H1 (cell line): ENCODE measurements around the gene DUS4L. TPM values are rescaled to one million over a fixed set of nuclear protein-coding genes. Genes with fewer than 3 reads are reported as not detected.

Experiments used
- CTCF ChIA-PET: fragments of 300-600 bp; sonication (Branson Sonifier 250); formaldehyde crosslinking; loops from one replicate; lab custom pipeline; 2021; ENCODE audit not compliant: partially characterized antibody; lab: Charles Lee
- POLR2A ChIA-PET: fragments of 300-600 bp; sonication (Branson Sonifier 250); formaldehyde crosslinking; loops from one replicate; lab custom pipeline; 2021; ENCODE audit warnings: inconsistent platforms; ENCODE audit not compliant: partially characterized antibody; lab: Charles Lee
- DNase-seq, 2 experiments: peaks; one replicate each; pipeline versions ENCODE4 v3.0.0 to v3.0.0-alpha.2; 2010 to 2022; ENCODE audit warnings: low spot score in 2 of 2, low read depth in 1 of 2, mixed read lengths in 1 of 2
- FAIRE-seq: peaks from 2 replicates; lab custom pipeline; 2011; peaks lifted over from hg19 to GRCh38; lab: Jason Lieb, UNC
- H2AFZ ChIP-seq: 2 replicates; pipeline ENCODE4 v1.8.1; 2012; ENCODE audit warnings: low read length, inconsistent platforms
- H2AK5ac ChIP-seq: 2 replicates; pipeline ENCODE4 v1.6.1; 2013; ENCODE audit warnings: low read depth, low read length
- H2BK120ac ChIP-seq: replicated peaks from 2 replicates; pipeline ENCODE3; 2013; ENCODE audit warnings: low read depth, low read length, inconsistent platforms
- H2BK12ac ChIP-seq: 2 replicates; pipeline ENCODE4 v1.6.1; 2013; ENCODE audit warnings: low read depth, low read length
- H2BK15ac ChIP-seq: 2 replicates; pipeline ENCODE4 v1.6.1; 2013; ENCODE audit warnings: low read length
- H2BK20ac ChIP-seq: 2 replicates; pipeline ENCODE4 v1.6.1; 2013; ENCODE audit warnings: low read length
- H2BK5ac ChIP-seq: 2 replicates; pipeline ENCODE4 v1.6.1; 2013; ENCODE audit warnings: low read depth, low read length
- H3K14ac ChIP-seq: 2 replicates; pipeline ENCODE4 v1.6.1; 2013; ENCODE audit warnings: inconsistent platforms; ENCODE audit not compliant: insufficient read length
- H3K18ac ChIP-seq: 2 replicates; pipeline ENCODE4 v1.6.1; 2013; ENCODE audit warnings: low read length; ENCODE audit errors: extremely low read depth
- H3K23ac ChIP-seq: 2 replicates; pipeline ENCODE4 v1.6.1; 2013; ENCODE audit warnings: inconsistent platforms; ENCODE audit not compliant: insufficient read length
- H3K23me2 ChIP-seq: 2 replicates; pipeline ENCODE4 v1.6.1; 2013; ENCODE audit warnings: low read depth, low read length
- H3K27ac ChIP-seq: 2 replicates; pipeline ENCODE4 v1.6.1; 2011; ENCODE audit warnings: low read depth, low read length, inconsistent platforms
- H3K27me3 ChIP-seq, 4 experiments: replicated peaks in 1 of 4; 1 replicate in 1 of 4; 2 replicates in 3 of 4; pipeline versions ENCODE4 v1.6.1 to v1.8.1; 2011 to 2013; ENCODE audit warnings: low read length in 3 of 4, mild to moderate bottlenecking in 3 of 4, inconsistent platforms in 2 of 4, mixed read lengths in 2 of 4, moderate library complexity in 1 of 4; ENCODE audit not compliant: control insufficient read depth in 3 of 4, insufficient read depth in 3 of 4; ENCODE audit errors: extremely low read depth in 1 of 4
- H3K36me3 ChIP-seq, 4 experiments: 2 replicates each; pipeline versions ENCODE4 v1.6.1 to v1.8.1; 2011 to 2013; ENCODE audit warnings: mild to moderate bottlenecking in 4 of 4, low read length in 3 of 4, moderate library complexity in 2 of 4, control low read depth in 1 of 4, inconsistent platforms in 1 of 4; ENCODE audit not compliant: insufficient read depth in 4 of 4, control insufficient read depth in 2 of 4
- H3K4ac ChIP-seq: replicated peaks from 2 replicates; pipeline ENCODE3; 2013; ENCODE audit warnings: low read length, low read depth, mixed read lengths, inconsistent platforms; ENCODE audit not compliant: insufficient read length
- H3K4me1 ChIP-seq, 4 experiments: replicated peaks in 1 of 4; 1 replicate in 1 of 4; 2 replicates in 3 of 4; pipeline versions ENCODE4 v1.6.1 to v1.8.1; 2011 to 2013; ENCODE audit warnings: low read length in 3 of 4, inconsistent platforms in 2 of 4, mixed read lengths in 1 of 4; ENCODE audit not compliant: insufficient read depth in 4 of 4, control insufficient read depth in 3 of 4
- H3K4me2 ChIP-seq, 2 experiments: 2 replicates each; pipeline versions ENCODE4 v1.6.1 to v1.8.1; 2011 to 2013; ENCODE audit warnings: low read depth in 2 of 2, low read length in 2 of 2, control low read depth in 1 of 2, inconsistent platforms in 1 of 2, mild to moderate bottlenecking in 1 of 2; ENCODE audit not compliant: insufficient read depth in 1 of 2
- H3K4me3 ChIP-seq, 4 experiments: fragments of 200-600, 300-600 bp in 1 of 4; sonication (generic), shearing (Covaris generic), sonication (Bioruptor Twin) in 1 of 4; 2 replicates each; pipeline versions ENCODE4 v1.5.1 to v1.8.1; 2011 to 2016; ENCODE audit warnings: low read length in 4 of 4, low read depth in 3 of 4, control low read depth in 2 of 4, inconsistent platforms in 2 of 4, mild to moderate bottlenecking in 2 of 4, mixed read lengths in 1 of 4, moderate library complexity in 1 of 4; ENCODE audit not compliant: insufficient read depth in 2 of 4; ENCODE audit errors: extremely low read depth in 1 of 4
- H3K56ac ChIP-seq: replicated peaks from 2 replicates; pipeline ENCODE3; 2013; ENCODE audit warnings: low read depth, mild to moderate bottlenecking, mixed read lengths, low read length, inconsistent platforms; ENCODE audit not compliant: insufficient read length
- H3K79me1 ChIP-seq: 2 replicates; pipeline ENCODE4 v1.6.1; 2013; ENCODE audit warnings: low read depth, low read length, control low read depth
- H3K79me2 ChIP-seq, 2 experiments: 2 replicates each; pipeline versions ENCODE4 v1.6.1 to v1.8.1; 2012 to 2013; ENCODE audit warnings: low read length in 2 of 2, mild to moderate bottlenecking in 2 of 2, inconsistent platforms in 1 of 2; ENCODE audit not compliant: insufficient read depth in 2 of 2, control insufficient read depth in 1 of 2
- H3K9ac ChIP-seq, 4 experiments: replicated peaks in 1 of 4; 1 replicate in 1 of 4; 2 replicates in 3 of 4; pipeline versions ENCODE4 v1.6.1 to v1.8.1; 2011 to 2013; ENCODE audit warnings: low read depth in 3 of 4, low read length in 3 of 4, control low read depth in 2 of 4, mild to moderate bottlenecking in 2 of 4, moderate library complexity in 2 of 4, inconsistent platforms in 1 of 4; ENCODE audit errors: extremely low read depth in 1 of 4
- H3K9me3 ChIP-seq, 2 experiments: 2 replicates each; pipeline versions ENCODE4 v1.6.1 to v1.8.1; 2012 to 2013; ENCODE audit warnings: mild to moderate bottlenecking in 2 of 2, moderate library complexity in 2 of 2, control low read depth in 1 of 2, inconsistent platforms in 1 of 2, low read depth in 1 of 2, low read length in 1 of 2, mixed read lengths in 1 of 2; ENCODE audit not compliant: insufficient read depth in 2 of 2
- H4K20me1 ChIP-seq, 2 experiments: replicated peaks in 1 of 2; 2 replicates each; pipeline versions ENCODE3 to v1.8.1; 2011 to 2013; ENCODE audit warnings: inconsistent platforms in 2 of 2, low read length in 2 of 2, mild to moderate bottlenecking in 1 of 2; ENCODE audit not compliant: insufficient read depth in 2 of 2, control insufficient read depth in 1 of 2
- H4K5ac ChIP-seq: 2 replicates; pipeline ENCODE4 v1.6.1; 2013; ENCODE audit warnings: low read length, low read depth, mixed read lengths, inconsistent platforms; ENCODE audit not compliant: insufficient read length
- H4K8ac ChIP-seq: 2 replicates; pipeline ENCODE4 v1.8.0; 2013; ENCODE audit warnings: mild to moderate bottlenecking, moderate library complexity, low read length, inconsistent platforms; ENCODE audit not compliant: insufficient read depth; ENCODE audit errors: extremely low read depth
- H4K91ac ChIP-seq: replicated peaks from 2 replicates; pipeline ENCODE3; 2013; ENCODE audit warnings: low read length, mixed read lengths, inconsistent platforms; ENCODE audit not compliant: insufficient read length
- CHD2 ChIP-seq: IDR thresholded peaks from 2 replicates; pipeline ENCODE4 v1.6.1; 2012; ENCODE audit warnings: low read length, improper control_type of control experiment
- HDAC6 ChIP-seq: IDR thresholded peaks from one replicate; pipeline ENCODE4 v1.7.1; 2012; ENCODE audit warnings: low read depth, mild to moderate bottlenecking, inconsistent platforms, low read length, moderate library complexity
- RAD21 ChIP-seq, 2 experiments: IDR thresholded peaks in 1 of 2; conservative IDR thresholded peaks in 1 of 2; 2 replicates each; pipeline ENCODE4 v1.6.1; 2011; ENCODE audit warnings: low read depth in 2 of 2, low read length in 2 of 2, improper control_type of control experiment in 1 of 2, inconsistent platforms in 1 of 2, mild to moderate bottlenecking in 1 of 2, moderate library complexity in 1 of 2
- SIX5 ChIP-seq: IDR thresholded peaks from 2 replicates; pipeline ENCODE4 v1.6.1; 2011; ENCODE audit warnings: mild to moderate bottlenecking, low read depth, low read length
- SP1 ChIP-seq: IDR thresholded peaks from 2 replicates; pipeline ENCODE4 v1.6.1; 2011; ENCODE audit warnings: low read depth, low read length
- SP4 ChIP-seq: IDR thresholded peaks from 2 replicates; pipeline ENCODE4 v1.6.1; 2012; ENCODE audit warnings: low read length, inconsistent platforms
- TAF7 ChIP-seq: optimal IDR thresholded peaks from 2 replicates; pipeline ENCODE3; 2011; ENCODE audit warnings: low read depth, mild to moderate bottlenecking, inconsistent platforms, low read length, moderate library complexity, borderline replicate concordance
- WGBS, 2 experiments: shearing (Covaris generic) in 1 of 2; methylation state at CpG; one replicate each; pipeline versions ENCODE4 v1.1.6 to v1.1.7; 2013 to 2015; ENCODE audit warnings: low lambda C conversion rate in 2 of 2, mixed read lengths in 2 of 2, inconsistent platforms in 1 of 2, low coverage in 1 of 2, missing lambda C conversion rate in 1 of 2; ENCODE audit not compliant: insufficient replicate concordance in 2 of 2, insufficient coverage in 1 of 2, insufficient read length in 1 of 2; ENCODE audit errors: extremely low coverage in 1 of 2, missing lambda C conversion rate in 1 of 2; 5-methylcytosine and 5-hydroxymethylcytosine counted together
- polyA plus RNA-seq, 7 experiments: library from polyadenylated mRNA; depleted of rRNA in 3 of 7; stranded (reverse) in 5 of 7; unstranded in 2 of 7; fragments of >200 nt in 5 of 7; fragments of 200-250 nt in 2 of 7; gene quantifications; 1 replicate in 5 of 7; 2 replicates in 1 of 7; 4 replicates in 1 of 7; pipeline versions ENCODE4 v1.2.1 to v1.2.3, GENCODE V29; 2011 to 2013; ENCODE audit warnings: missing spikeins in 2 of 7, mixed read lengths in 2 of 7
- total RNA-seq: library from RNA; stranded (reverse); fragmentation: NEBNext Ultra II Directional; extraction: Animal tissue kit (Norgen Biotek cat#: 25700); gene quantifications from 2 replicates; pipeline ENCODE4 v1.2.1, GENCODE V29; 2021

Gene DUS4L
- total and polyA plus RNA-seq, 2 of the 8 experiments (the other 6 are each of a cell fraction or from before 2014, with no cell fraction given): 6.1 to 11.5 TPM

- no peak overlapping the region for H2AFZ ChIP-seq
- POLR2A ChIA-PET: no interaction called here
Measured at GRCh38 chr7:107594961-107595737, 31.4 kb downstream of the DUS4L start.

More at GRCh38 chr7:107594961-107595737, 31.4 kb downstream of the DUS4L start:
- no peak overlapping the region for H3K4me2 ChIP-seq
- no peaks in the 10 kb centered on the region for H3K79me1 ChIP-seq
- H3K18ac ChIP-seq: no peak overlapping the region
- no peak overlapping the region for H4K8ac ChIP-seq
- H2AK5ac ChIP-seq: no peak overlapping the region
- no peak overlapping the region for H3K56ac ChIP-seq
- no peak overlapping the region for H3K4ac ChIP-seq
- H3K36me3 ChIP-seq: no peaks in the 10 kb centered on the region; a peak in 1 of 8 replicates
- H2BK15ac ChIP-seq: no peak overlapping the region
- DNase-seq (no peak), FAIRE-seq (no peak)
- no peak overlapping the region for H4K5ac ChIP-seq
- no peak overlapping the region for H2BK12ac ChIP-seq
- no peak overlapping the region for H2BK20ac ChIP-seq
- WGBS, 2 experiments: 90% methylated on average over 4 of the region's 4 CpGs; no CpG with 5 or more reads in 1 of the 2 experiments
- H3K4me3 ChIP-seq: no peak overlapping the region
- H3K9ac ChIP-seq: no peak overlapping the region
- no peaks in the 10 kb centered on the region for H3K9me3 ChIP-seq
- H2BK5ac ChIP-seq: no peak overlapping the region
- H3K4me1 ChIP-seq: peaks cover 0 to 2% (median 0%) of the 10 kb centered on the region in 4 experiments; a peak in 1 of 7 replicates
- no peak for TF ChIP-seq CHD2
- TF ChIP-seq SP1: no peak
- TF ChIP-seq RAD21 (IDR thresholded peaks at IDR 0.05 in 1 of 2, conservative IDR thresholded peaks at IDR 0.05 in 1 of 2; ENCODE audit: low read depth in 2 of 2, low read length in 2 of 2): no peak
- no peak for TF ChIP-seq SIX5
- TF ChIP-seq HDAC6: no peak
- TF ChIP-seq TAF7: no peak
- TF ChIP-seq SP4: no peak
- H3K23me2 ChIP-seq: no peaks in the 10 kb centered on the region; the same call in 1 of the 2 replicates
- H3K27me3 ChIP-seq: no peaks in the 10 kb centered on the region
- H3K79me2 ChIP-seq: no peaks in the 10 kb centered on the region
- H4K91ac ChIP-seq: no peak overlapping the region
- no peak overlapping the region for H2BK120ac ChIP-seq
- H4K20me1 ChIP-seq: no peaks in the 10 kb centered on the region
- no peak overlapping the region for H3K14ac ChIP-seq
- H3K23ac ChIP-seq: no peak overlapping the region
- CTCF ChIA-PET: interaction anchor here (1.4 kb wide), 1 partner anchor 11 kb away, joined by 3 read pairs; no protein-coding TSS in a partner anchor
- no peak overlapping the region for H3K27ac ChIP-seq
